Stimulated activated CD4-positive, alpha-beta T cell treated with anti-CD3 and anti-CD28 coated beads, Interleukin-4, amount 100 ng/mL, for 24 hours (primary cell): ENCODE data around the gene KNSTRN.

Source experiments
- DNase-seq: peaks from one replicate; pipeline ENCODE4 v3.0.0-alpha.2; 2020

The KNSTRN gene

DNA sequence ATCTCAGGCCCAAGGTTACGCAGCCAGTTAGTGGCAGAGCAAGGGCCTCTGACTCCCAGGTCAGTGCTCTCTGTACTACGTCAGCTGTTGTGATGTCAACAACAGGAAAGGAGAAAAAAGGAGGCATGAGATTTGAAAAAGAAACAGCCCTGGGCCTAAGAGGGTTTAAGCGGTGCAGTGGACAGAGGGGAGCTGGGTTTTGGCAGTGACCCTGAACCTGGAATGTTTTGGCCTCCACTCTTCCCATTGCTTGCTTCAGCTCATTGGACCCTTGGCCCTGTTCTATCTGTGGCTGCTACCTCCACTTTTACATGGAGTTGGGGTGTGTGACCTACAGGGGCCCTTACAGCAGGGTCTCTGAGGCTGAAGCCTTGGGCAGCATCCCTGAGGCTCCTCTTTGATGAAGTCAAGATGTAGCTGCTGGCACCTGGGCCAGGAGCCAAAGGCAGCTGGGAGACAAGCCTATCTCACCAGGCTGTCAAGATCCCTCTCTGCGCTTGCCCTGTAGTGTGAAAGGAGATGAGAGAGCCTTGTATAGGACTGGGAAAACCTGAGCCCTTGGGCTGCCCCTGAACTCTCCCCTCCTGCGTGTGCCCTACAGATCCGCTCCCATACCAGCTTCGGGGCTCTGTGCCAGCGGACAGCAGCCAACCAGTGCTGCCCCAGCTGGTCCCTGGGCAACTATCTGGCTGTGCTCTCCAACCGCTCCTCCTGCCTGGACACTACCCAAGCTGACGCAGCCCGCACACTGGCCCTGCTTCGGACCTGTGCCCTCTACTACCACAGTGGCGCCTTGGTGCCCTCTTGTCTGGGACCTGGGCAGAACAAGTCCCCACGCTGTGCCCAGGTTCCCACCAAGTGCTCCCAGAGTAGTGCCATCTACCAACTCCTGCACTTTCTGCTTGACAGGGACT lies 15.8 kb upstream of the KNSTRN start:
- DNase-seq, result no peak

DNA sequence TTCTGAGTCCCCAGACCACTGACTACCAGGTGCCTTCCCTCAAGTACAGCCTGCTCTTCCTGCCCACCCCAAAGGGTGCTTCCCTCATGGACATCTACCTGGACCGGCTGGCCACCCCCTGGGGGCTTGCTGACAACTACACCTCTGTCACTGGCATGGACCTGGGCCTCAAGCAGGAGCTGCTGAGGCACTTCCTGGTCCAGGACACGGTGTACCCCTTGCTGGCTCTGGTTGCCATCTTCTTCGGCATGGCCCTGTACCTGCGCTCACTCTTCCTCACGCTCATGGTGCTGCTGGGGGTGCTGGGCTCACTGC lies 15.2 kb upstream of the KNSTRN start:
- DNase-seq, result no peak

DNA sequence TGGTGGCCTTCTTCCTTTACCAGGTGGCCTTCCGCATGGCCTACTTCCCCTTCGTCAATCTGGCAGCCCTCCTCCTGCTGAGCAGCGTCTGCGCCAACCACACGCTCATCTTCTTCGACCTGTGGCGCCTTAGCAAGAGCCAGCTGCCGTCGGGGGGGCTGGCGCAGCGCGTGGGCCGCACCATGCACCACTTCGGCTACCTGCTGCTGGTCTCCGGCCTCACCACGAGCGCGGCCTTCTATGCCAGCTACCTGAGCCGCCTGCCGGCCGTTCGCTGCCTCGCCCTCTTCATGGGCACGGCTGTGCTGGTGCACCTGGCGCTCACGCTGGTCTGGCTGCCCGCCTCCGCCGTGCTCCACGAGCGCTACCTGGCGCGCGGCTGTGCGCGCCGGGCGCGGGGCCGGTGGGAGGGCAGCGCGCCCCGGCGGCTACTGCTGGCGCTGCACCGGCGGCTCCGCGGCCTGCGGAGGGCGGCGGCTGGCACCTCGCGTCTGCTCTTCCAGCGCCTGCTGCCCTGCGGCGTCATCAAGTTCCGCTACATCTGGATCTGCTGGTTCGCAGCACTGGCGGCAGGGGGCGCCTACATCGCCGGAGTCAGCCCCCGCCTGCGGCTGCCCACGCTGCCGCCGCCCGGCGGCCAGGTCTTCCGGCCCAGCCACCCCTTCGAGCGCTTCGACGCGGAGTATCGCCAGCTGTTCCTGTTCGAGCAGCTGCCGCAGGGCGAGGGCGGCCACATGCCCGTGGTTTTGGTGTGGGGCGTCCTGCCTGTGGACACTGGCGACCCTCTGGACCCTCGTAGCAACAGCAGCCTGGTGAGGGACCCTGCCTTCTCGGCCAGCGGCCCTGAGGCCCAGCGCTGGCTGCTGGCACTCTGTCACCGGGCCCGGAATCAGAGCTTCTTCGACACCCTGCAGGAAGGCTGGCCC lies 14.6 kb upstream of the KNSTRN start:
- DNase-seq, result peak; percentile 84

DNA sequence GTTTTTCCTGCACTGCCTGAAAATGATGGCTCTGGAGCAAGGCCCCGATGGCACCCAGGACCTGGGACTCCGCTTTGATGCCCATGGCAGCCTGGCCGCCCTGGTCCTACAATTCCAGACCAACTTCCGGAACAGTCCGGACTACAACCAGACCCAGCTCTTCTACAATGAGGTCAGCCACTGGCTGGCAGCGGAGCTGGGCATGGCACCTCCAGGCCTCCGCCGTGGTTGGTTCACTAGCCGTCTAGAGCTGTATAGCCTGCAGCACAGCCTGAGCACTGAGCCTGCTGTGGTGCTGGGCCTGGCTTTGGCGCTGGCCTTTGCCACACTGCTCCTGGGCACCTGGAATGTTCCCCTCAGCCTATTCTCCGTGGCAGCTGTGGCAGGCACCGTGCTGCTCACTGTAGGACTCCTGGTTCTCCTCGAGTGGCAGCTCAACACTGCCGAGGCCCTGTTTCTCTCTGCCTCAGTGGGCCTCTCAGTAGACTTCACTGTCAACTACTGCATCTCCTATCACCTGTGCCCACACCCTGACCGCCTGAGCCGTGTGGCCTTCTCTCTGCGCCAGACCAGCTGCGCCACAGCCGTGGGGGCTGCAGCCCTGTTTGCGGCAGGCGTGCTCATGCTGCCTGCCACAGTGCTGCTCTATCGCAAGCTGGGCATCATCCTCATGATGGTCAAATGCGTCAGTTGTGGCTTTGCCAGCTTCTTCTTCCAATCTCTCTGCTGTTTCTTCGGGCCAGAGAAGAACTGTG lies 13.6 kb upstream of the KNSTRN start:
- DNase-seq, result no peak

DNA sequence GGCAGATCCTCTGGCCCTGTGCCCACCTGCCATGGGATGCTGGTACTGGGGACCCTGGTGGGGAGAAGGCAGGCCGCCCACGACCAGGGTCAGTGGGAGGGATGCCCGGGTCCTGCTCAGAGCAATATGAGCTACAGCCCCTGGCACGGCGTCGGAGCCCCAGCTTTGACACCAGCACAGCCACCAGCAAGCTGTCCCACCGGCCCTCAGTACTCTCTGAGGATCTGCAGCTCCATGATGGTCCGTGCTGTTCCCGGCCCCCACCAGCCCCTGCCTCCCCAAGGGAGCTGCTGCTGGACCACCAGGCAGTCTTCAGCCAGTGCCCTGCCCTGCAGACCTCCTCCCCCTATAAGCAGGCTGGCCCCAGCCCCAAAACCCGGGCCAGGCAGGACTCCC lies 13.0 kb upstream of the KNSTRN start:
- no peak for DNase-seq

DNA sequence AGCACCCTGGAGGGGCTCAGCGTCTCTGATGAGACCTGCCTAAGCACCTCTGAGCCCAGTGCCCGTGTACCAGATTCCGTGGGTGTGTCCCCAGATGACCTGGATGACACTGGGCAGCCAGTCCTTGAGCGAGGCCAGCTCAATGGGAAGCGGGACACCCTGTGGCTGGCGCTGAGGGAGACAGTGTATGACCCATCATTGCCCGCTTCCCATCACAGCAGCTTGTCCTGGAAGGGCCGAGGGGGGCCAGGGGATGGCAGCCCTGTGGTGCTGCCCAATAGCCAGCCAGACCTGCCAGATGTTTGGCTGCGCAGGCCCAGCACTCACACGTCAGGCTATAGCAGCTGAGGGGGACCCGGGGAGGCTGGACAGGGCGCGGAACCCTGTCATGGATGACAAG lies 12.6 kb upstream of the KNSTRN start:
- no peak for DNase-seq

DNA sequence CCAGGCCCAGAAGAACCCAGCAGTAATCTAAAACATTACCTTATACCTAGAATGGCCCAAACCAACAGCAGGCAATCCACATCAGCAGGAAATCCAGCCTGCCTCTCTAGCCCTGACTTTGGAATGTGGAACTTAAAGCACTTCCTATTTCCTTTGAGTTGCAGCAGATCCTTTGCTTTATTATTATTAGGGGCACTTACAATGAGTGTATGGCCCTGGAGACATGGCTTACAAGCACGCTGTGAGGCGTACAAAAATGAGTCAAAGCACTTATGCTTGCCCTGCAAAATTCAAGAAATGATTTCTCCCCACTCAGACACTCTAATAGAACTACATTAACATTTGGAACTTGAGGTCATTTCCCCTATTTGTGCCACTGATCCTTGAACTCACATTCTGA lies 9.5 kb upstream of the KNSTRN start:
- DNase-seq, result no peak

DNA sequence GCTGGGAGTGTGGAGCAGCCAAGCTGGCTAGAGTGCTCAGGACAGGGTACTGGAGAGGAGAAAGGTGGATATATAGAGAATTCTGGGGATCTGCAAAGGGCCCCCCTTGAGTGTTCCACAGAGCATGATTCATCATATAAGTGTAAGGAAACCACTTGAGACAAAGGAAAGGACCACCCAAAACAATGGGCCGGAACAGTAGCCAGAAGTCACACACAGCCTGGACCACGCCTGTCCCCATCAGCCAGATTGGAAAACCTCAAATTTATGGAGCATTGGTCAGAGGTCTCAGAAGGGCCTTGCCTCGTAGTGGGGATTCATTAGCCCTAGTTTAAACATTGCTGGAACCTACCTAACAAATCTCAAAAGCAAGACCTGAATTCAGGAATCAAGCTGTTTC lies 4.9 kb upstream of the KNSTRN start:
- no peak for DNase-seq

DNA sequence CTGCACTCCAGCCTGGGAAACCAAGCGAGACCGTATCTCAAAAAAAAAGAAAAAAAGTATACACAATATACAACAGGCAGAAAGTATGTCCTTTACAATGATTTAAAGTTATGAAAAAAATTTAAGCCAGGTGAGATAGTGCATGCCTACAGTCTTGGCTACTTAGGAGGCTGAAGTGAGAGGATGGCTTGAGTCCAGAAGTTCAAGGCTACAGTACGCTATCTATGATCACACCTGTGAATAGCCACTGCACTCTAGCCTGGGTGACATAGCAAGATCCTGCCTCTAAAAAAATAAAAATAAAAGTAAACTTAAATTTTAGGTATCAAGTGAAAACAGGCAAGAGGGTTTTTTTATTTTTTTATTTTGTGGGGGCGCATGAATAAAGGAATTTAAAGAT lies 3.1 kb upstream of the KNSTRN start:
- DNase-seq, result no peak

DNA sequence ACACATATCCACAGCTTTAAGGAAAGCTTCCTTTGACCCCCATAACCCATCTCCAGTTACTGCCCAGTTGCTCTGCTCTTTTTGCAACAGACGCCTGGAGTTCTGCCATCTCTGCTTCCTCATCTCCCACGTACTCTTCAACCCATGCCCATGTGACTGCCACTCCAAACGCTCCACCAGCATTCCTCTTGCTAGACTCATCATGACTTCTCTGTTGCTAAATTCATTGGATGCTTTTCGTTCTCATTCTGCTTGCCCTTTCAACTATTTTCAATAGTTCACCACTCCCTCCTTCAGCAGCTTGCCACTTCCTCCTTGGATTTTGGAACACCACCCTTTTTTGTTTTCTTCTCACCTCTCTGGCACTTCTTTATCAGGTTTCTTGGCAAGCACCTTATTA lies 2.7 kb upstream of the KNSTRN start:
- no peak for DNase-seq

DNA sequence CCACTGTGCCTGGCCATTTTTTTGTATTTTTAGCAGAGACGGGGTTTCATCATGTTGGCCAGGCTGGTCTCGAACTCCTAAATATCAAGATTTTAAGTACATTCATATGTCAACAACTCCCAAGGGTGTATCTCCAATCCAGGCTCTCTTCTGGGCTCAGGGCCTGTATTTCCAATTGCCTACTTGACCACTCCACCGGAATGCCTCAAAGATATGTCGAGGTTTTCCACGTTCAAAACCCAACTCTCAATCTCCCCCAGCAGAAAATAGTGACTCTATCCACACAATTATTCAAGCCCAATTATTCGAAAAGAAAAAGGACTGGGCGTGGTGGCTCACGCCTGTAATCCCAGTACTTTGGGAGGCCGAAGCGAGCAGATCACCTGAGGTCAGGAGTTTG lies 1.9 kb upstream of the KNSTRN start:
- no peak for DNase-seq

DNA sequence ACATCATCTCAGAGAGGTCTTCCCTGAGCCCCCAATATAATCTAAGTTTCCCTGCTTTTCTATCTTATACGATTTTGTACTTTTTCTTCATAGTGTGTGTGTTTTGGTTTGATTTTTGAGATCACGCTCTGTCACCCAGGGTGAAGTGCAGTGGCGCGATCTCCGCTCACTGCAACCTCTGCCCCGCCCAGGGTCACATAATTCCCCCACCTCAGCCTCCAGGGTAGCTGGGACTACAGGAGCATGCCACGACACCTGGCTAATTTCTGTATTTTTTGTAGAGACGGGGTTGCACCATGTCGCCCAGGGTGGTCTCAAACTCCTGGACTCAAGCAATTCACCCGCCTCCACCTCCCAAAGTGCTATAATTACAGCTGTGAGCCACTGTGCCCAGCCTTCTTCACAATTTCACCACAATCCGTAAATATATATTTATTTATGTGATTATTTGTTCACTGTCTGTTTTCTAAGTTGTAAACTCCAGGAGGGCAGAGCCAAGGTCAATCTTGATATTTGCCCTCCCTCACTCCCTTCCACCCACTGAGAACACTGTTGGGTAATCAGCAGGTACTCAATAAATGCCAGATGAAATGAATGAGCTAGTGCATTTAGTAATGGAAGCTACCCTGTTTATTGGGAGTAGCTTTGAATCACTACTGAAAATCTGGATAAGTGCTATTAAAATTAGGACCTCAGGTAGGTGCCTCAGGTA lies 547 bp upstream of the KNSTRN start:
- no peak for DNase-seq

DNA sequence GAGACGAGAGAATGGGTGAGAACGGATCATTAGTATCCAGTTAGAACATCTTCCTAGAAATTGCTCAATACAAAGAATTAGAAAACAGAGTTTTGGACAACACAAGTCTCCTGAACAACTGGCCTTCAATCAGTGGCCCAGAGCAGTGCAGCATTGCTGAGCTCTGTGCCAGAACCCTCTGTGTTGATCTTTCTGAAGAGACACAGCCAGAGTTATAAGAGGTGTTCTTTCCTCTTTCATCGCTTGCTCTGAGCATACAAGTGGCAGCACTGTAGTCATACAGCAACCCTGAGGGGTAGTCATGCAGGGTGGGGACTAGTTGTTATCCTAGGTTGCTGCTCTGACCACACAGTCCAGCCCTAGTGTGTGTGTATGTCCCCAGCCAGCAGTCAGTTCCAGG lies 4.0 kb downstream of the KNSTRN start:
- DNase-seq, result no peak

DNA sequence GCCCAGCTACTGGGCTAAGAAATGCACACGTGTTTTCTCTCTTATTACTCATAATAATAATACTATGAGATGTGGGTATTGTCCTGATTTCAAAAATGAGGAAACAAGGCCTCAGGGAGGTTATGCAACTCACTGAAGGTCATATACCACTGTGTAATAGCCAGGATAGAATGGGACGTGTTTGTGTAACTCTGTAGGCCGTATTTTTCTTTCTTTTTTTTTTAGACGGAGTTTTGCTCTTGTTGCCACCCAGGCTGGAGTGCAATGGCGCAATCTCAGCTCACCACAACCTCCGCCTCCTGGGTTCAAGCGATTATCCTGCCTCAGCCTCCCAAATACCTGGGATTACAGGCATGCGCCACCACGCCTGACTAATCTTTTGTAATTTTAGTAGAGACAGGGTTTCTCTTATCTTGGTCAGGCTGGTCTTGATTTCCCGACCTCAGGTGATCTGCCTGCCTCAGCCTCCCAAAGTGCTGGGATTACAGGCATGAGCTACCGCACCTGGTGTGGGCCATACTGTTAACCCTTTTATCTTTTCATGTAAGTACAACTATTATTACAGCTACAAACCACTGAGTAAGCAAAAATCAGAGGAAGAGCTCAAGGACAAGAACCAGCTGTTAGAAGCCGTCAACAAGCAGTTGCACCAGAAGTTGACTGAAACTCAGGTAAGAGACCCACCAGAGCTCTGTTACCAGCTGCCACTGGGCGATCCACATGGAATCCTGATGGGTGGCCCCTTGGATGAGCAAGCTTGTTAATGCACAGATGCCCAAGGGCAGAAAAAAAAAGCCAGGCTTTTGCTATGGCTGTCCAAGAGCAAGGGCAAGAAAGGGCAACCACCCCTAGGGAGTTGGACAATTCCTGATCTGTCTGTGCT lies 6.7 kb downstream of the KNSTRN start:
- no peak for DNase-seq

DNA sequence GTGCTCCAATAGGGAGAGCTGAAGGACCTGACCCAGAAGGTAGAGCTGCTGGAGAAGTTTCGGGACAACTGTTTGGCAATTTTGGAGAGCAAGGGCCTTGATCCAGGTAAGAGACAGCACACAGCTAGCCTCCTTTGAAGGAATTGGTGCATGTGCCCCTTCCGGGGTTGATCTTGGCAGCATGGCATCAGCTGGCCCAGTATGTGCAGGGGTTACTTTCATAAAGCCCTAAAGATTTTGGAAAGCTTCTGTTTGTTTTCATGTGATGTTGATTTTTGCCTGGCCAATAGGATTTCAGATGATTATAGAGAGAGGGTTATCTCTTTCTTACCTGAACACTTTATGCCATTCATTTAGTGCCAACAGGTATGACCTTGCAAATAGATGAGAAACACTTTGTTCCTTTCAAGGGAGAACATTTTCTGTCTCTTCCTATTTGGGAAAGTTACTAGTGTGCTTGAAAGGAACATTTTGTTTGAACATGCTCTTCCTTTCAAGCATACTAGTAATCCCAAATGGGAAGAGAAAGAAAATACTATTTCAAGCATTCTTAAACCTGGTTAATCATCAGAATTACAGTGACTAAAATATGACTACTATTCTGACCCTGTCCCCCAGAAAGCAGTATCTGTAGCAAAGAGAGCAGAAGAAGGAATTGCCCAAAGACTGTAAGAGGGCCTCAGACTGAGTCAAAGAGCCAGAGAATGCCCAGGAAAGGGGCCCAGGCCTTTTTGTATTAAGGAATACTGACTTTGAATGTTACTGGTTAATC lies 7.5 kb downstream of the KNSTRN start:
- DNase-seq, result no peak

DNA sequence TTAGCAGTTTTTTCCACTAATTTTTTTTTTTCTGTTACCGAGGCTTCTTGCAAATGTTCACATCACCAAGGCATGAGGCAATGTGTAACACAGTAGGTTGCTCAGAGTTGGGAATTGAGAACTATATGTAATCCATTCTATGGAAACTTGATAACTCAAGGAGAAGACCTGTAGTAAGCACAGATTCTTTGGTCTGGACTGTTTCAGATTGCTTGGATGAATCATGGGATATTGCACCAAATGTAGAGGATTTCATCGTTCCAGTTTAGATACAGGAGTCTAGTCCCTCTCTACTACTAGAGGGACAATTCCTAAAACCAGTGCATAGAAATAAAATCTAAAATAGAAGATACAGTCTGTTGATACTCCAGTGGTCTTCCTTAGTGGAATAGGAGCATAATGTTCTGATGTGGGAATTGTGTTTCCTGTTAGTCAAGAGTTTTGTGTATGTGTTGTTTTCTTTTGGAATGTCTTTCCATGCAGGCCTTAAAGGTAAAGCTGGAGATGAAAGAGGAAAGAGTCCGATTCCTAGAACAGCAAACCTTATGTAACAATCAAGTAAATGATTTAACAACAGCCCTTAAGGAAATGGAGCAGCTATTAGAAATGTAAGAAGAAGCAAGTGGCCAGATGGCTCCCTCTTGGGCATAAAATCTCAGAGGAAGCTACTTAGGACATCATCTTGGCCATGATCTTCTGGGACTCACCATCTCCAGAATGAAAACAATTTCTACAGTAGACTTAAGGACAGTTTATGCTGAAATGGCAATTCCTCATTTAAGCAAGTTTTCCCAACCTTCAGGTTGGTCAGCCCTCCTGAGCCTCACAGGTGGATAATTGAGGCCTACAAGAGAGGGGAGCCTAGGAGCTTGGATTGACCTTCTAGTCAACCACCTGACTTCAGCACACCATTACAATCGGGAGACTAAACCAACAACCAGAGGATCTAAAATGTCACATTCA lies 10.7 kb downstream of the KNSTRN start:
- DNase-seq, result no peak

DNA sequence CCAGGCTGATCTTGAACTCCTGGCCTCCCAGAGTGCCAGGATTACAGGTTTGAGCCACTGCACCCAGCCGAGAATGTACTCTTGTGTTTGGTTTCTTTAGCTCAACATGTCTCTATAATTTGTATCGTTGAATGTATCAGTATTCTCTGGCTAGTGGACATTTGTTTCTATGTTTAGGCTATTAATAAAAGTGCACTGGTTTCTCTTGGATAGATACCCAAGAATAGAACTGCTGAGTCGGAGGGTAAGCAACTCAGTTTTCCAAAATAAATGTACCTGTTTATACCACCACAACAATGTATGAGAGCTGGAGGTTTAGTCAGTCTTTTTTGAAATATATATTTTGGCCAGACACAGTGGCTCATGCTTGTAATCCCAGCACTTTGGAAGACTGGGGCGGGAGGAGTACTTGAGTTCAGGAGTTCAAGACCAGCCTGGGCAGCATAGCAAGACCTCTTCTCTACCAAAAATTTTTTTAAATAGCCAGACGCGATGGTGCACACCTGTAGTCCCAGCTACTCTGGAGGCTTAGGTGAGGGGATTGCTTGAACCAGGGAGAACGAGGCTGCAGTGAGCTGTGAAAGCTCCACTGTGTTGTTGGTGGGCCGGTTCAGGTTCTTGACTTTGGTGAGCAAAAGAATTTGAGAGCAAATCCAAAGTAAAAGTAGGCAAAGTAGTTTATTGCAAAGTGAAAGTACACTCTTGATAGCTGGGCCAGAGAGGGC lies 15.3 kb downstream of the KNSTRN start:
- DNase-seq, result no peak

DNA sequence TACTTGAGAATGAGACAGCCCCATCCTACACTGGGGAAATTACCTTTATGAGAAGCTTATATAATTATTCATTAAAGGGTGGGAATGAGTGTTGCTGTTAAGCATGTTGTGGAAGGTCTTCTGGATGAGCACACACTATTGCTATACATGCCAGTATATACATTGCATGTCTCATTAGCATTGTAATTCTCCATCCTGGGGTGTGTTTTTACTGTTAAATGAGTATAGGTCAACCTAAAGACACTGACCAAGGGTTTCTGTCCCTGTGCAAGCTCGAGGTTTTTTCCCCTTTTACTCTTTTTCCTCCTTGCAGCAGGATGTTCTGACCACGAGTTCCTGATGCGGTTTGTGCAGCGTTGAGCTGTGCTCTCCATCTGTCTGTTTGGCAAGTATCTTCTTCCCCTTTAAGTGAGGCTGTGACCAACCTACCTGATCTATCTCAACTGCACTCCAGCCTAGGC lies 15.9 kb downstream of the KNSTRN start:
- no peak for DNase-seq

DNA sequence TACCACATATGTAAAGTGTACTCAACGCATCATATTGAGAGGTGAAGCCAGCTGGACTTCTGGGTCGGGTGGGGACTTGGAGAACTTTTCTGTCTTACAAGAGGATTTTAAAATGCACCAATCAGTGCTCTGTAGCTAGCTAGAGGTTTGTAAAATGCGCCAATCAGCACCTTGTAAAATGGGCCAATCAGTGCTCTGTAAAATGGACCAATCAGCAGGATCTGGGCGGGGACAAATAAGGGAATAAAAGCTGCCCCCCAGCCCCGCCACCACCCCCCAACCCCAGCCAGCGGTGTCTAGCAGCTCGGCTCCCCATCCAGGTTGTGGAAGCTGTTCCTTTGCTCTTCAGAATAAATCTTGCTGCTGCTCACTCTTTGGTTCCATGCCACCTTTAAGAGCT lies 16.8 kb downstream of the KNSTRN start:
- DNase-seq, result no peak
